Stimulated activated CD4-positive, alpha-beta T cell treated with anti-CD3 and anti-CD28 coated beads, Interleukin-15, amount 100 ng/mL, for 24 hours (primary cell): ENCODE results near the gene SRGAP2C.
"Not testable (repeated sequence)": the region's sequence is repeated elsewhere in the genome, so short reads cannot be mapped to it uniquely, and the experiment has no call there.

Source experiments
- DNase-seq: peaks from one replicate; pipeline ENCODE4 v3.0.0-alpha.2; 2020

Gene SRGAP2C

GRCh38 chr1:121187914-121188313 lies 3.1 kb downstream of the SRGAP2C start:
- not testable (repeated sequence) for DNase-seq

DNA sequence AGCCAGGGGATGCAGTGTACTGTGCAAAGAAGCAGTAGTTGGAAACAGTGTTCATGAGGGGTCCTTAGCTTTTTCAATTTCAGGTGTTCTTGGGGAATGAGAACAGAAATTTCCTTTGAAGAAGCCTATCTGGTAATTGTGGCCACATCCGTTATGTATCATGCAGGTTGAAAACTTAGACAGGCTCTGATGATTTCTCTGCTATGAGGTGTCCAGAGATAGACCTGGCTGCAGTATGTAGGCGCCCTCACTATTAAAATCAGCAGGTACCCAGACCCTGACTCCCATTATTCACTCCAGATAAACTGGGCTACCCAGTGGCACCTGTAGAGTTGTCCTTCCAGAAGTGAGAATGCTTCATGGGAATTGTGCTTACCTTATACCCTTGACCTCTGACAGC lies 7.7 kb downstream of the SRGAP2C start:
- not testable (repeated sequence) for DNase-seq

- DNase-seq = not testable (repeated sequence)
Measured at GRCh38 chr1:121197095-121197882, 12.5 kb downstream of the SRGAP2C start.

GRCh38 chr1:121199763-121200162 lies 15.0 kb downstream of the SRGAP2C start:
- not testable (repeated sequence) for DNase-seq

DNA sequence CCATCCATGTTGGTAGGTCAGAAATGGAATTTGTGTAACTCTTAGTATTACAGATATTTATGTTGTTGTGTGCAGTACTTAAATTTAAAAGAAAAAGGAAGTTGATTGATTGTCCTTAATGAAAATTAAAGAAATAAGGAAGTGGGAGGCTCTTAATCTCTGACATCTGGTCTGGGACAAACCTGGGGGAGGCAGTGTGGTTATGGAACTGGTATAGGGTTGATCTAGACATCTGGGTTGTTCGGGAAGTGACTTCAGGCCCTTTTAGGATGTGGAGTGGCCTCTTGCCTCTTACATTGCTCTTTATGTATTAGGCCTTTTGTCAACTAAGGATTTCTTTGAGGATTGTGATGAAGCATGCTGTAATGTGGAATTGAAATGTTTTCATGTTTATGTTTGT lies 15.5 kb downstream of the SRGAP2C start:
- not testable (repeated sequence) for DNase-seq

DNA sequence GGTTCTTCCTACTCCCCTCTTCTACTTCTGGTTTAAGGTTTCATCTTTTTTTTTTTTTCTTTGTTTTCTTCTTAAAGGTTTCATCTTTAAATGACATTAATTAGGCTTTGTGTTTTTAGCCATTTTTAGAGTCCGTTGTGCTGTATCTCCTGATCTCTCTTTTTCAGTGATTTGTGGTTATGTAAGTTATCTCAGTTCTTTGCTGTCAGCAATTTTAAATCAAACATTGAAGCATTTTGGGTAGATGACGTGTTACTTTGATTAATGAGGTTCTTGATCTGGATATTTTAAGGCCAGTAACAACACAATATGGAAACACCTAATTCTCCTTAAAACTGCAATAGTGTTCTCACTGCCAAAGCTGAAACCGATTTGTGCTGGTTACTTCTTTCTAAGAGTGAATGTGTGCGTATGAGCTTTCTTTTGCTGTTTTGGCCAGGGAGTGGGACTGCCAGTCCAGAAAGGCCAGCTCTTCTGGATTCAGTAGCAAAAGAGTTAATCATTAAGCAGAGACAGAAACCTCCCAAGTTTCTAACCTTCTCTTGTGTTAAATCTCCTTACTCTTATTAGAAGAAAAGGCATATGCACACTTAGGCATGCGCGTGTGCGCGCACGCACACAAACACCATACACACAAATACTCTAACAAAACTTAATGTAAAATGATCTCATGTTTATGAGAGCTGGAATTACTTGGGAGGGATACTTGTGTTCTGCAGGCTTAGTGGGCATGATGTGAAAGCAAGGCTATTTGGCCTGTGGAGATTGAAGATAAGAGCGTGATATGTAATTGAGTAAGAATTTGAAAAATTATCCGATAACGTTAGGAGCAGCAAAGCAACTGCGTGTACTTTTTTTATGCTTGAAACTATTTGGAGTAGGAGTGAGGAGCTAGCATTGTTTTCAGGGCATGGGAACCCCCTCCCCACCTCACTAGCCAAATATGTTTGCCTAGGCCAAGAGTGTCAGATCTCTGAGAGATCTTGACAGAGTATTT lies 16.5 kb downstream of the SRGAP2C start:
- not testable (repeated sequence) for DNase-seq

- not testable (repeated sequence) for DNase-seq
Measured at GRCh38 chr1:121202986-121203385, 18.2 kb downstream of the SRGAP2C start.

GRCh38 chr1:121205786-121206711 lies 21.3 kb downstream of the SRGAP2C start:
- not testable (repeated sequence) for DNase-seq

DNA sequence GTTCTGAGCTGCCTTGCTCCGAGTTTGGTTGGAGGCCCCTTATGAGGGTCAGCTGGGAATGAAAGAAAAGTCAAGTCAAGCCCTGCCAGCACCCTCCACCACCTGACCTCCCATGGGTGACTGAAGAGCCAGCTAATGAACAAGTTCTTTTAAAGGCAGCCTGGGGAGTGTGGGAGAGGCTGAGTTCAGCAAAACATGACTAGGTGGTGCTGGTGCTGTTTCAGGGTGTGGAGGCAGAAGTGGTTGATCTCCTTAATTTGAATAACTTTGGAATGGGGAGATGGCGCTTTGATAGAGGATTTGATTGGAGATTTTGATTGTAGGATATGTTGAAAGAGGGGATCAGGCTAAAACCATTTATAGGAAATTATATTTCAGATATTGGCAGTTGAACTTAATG lies 22.6 kb downstream of the SRGAP2C start:
- not testable (repeated sequence) for DNase-seq

DNA sequence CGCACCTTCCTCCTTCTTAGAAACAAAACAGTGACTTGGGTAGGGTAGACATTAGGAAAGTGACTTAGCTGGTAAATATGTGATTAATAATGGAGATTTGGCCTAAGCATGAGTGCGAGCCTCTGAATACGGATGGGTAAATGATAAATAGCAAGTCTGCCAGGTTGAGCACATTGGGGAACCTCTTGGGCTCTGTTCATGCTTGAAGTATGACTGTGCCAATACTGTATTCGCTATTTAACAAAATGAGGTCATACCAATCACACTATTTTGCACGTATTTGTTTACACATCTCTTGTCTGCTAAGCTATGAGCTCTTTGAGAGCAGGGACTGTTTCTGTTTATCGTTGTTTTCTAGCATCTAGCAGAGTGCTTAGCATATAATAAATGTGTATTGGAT lies 23.6 kb downstream of the SRGAP2C start:
- not testable (repeated sequence) for DNase-seq

DNA sequence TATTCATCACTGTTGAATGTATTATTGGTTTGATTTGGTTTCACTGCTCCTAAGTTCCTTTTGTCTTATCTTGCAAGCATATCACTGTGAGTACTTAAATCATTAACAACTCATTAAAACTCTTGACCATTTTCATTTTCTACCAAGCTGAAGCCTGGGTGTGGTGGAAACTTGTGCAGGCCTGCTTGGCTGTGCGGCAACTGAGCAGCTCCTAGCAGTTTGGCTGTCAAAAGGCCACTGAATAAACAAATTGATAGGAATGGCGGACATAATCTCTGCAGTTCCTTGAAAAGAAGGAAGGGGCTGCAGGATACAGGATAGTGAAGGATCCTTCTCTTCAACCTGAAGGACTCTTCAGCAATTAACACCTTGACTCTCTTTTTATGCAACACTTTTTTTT lies 26.0 kb downstream of the SRGAP2C start:
- not testable (repeated sequence) for DNase-seq

DNA sequence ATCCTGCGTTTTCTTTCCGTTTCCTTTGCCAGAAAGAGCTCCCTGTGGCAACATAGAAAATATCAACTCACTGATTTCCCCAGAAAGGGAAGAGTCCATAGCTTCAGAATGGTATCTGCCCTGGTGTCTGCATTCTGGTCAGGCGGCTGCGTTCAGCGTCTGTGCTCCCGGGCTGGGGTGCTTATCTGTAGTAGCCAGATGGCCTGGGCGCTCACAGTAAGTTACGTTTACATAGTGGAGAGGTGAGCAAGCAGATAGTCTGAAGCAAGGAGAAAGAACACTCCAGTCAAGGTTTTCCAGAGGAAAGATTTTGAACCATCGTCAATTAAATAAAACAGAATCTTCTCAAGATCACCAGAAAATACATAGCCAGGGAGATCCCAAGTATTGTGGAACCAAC lies 28.7 kb downstream of the SRGAP2C start:
- DNase-seq = not testable (repeated sequence)

DNA sequence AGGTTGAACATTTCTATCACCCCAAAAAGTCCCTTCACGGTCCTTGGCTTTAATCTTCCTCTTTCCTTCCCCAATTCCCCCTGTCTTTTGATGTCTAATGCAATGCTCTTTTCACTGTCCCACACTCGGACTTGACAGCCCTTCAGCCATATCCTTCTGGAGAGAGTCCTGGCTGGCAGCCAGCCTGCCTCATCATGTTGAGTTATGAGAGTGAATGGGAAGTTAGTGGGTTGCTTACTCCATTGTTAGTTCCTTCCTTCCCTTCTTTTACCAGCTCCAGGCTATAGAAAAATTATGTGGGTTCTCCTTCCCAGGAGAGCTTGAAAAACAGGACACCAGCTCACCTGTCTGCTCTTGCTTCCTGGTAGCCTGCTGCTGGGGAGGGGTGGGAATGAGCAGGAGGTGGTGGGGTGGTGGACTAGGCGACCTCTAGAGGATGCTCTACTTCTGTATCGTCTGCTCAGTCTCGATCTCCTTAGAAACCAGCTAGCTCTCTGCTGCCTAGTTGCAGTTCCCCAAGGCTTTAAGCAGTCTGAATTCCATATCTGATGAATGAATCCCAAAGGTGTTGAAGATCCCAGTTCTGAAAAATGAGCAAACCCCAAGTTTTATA lies 29.9 kb downstream of the SRGAP2C start:
- not testable (repeated sequence) for DNase-seq

GRCh38 chr1:121215699-121216417 lies 31.1 kb downstream of the SRGAP2C start:
- not testable (repeated sequence) for DNase-seq

DNA sequence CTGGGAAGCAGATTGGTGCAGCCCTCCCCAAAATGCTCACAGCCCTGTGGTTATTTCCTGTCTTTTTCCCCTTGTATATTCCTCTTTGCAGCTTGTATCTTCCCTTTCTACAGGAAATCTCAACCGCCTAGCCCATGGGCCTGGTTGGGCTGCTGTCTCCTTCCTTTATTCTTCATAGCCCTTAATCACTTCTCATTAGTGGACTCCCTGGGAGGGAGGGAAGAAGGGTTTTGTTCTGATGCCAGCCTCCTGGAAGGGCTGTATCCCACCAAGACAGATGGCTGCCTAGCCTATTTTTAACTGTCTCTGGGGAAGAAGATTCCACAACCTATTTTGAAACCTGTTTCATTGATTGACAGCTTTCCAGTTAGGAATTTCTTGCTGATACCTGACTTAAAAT lies 31.9 kb downstream of the SRGAP2C start:
- DNase-seq = not testable (repeated sequence)

GRCh38 chr1:121221770-121222169 lies 37.0 kb downstream of the SRGAP2C start:
- not testable (repeated sequence) for DNase-seq

GRCh38 chr1:121224714-121225113 lies 39.9 kb downstream of the SRGAP2C start:
- not testable (repeated sequence) for DNase-seq

DNA sequence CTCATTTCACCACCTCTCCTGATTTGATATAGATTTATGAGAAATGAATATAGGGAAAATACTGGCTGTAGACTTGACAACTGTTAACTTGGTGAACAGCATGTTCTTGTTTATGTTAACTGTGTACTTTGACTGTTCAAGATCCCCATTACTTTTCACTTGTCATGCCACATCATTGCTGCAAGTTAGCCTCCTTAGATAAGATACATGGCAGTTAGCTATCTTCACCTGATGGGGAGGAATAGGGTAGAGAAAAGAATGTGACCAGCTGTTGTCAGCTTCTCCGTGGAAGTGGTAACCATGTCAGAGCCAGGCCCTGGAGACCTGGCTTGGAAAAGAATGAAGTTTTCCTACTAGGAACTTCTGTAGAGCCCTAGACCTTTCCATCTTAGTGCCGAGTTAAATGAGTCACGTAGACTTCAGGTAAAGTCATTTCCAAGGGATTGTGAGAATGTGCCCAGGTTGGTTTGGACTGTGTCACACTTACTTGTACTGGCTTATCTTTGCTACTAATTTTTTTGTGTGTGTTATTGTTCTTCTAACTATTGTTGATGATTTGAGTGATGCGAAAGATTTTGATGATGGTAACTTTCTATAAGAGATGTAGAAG lies 41.6 kb downstream of the SRGAP2C start:
- DNase-seq = not testable (repeated sequence)

DNA sequence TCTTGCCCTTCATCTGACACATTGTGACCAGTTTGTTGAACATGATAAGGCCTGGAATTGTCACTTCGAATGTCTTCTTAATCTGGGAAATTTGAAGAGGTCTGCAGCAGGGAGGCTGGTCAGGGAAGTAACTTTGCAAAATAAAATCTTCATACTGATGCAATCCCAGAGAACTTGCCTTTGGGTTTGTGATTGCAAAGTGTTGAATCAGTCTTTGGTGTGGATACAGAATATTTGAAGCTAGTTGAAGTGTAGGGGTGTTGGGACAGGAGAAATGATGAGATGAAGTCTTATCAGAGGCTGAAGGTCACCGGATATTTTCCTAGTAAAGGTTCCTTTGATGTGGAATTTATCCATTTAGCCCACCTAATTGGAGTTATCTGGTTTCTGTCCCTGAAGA lies 42.1 kb downstream of the SRGAP2C start:
- not testable (repeated sequence) for DNase-seq

DNA sequence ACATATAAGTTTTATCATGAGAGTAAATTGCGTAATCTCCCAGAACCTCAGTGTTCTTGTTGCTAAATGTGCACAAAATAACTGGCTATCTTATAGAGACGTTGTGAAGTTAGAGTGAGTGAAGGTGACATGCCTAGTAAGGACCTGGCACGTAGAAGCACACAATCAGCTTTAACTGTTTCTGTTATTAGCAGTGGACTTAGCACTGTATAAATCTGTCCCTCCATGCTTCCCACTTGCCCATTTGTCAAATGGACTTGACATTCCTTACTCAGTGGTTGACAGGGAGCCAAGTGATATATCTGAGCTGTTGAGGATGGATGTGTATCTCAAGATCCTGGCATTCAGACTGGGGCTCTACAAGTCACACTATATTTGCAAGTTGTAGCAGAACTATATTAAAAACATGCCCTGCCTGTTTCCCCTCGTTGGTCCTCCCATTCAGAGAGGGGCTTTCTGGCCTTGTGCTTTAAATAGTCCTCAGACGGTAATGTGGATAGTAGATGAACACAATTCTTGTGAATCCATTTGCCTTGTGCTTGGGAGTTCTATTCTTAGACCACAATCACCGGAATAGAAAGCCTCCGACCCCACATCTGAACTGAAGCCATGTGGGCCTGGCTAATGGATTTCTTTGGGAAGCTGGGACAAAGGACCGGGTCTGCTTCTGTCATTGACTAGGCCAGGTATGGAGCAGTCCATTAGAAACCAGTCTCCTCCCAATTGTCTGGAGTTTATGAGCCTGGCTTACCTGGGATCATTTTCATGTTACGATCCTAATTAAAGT lies 43.0 kb downstream of the SRGAP2C start:
- DNase-seq = not testable (repeated sequence)
